WTC11 (cell line): ENCODE data around the gene CARM1. TPM values are rescaled to one million over a fixed set of nuclear protein-coding genes. Genes with fewer than 3 reads are reported as not detected.
A peak's percentile ranks its signal among the peaks of the same experiment; 100 is the strongest.

Source experiments
- ATAC-seq: fragments of 200-7000 bp; cut with Tn5 transposase; 2 replicates; pipeline ENCODE4 v1.10.0; 2021; ENCODE audit warnings: mild to moderate bottlenecking, moderate library complexity
- CTCF ChIA-PET: fragments of 300-600 bp; sonication (Branson Sonifier 250); formaldehyde crosslinking; loops from one replicate; lab custom pipeline; 2021; ENCODE audit warnings: antibody characterized with exemption; lab: Charles Lee
- POLR2A ChIA-PET: fragments of 350-600 bp; sonication (Branson Sonifier 250); formaldehyde crosslinking; loops from one replicate; lab custom pipeline; 2021; ENCODE audit warnings: antibody characterized with exemption; lab: Charles Lee
- DNase-seq: peaks from one replicate; pipeline ENCODE4 v3.0.0; 2021; ENCODE audit warnings: low spot score
- H3K27ac Mint-ChIP-seq: 2 replicates; pipeline ENCODE4 v1.8.0; 2021; ENCODE audit warnings: mixed read lengths
- H3K27me3 Mint-ChIP-seq: 2 replicates; pipeline ENCODE4 v1.8.0; 2021; ENCODE audit warnings: low read depth, mild to moderate bottlenecking, moderate library complexity, mixed read lengths
- H3K36me3 Mint-ChIP-seq: 2 replicates; pipeline ENCODE4 v1.8.0; 2021; ENCODE audit warnings: mixed read lengths
- H3K4me1 Mint-ChIP-seq: 2 replicates; pipeline ENCODE4 v1.8.0; 2022; ENCODE audit warnings: mixed read lengths
- H3K4me3 Mint-ChIP-seq: 2 replicates; pipeline ENCODE4 v1.8.0; 2021; ENCODE audit warnings: mild to moderate bottlenecking, moderate library complexity, mixed read lengths
- H3K9me3 Mint-ChIP-seq: 2 replicates; pipeline ENCODE4 v1.8.0; 2021; ENCODE audit warnings: mixed read lengths
- AFF4 ChIP-seq: sonication (generic); formaldehyde crosslinking; IDR thresholded peaks from 2 replicates; pipeline ENCODE4 v1.8.1; 2023; ENCODE audit warnings: mild to moderate bottlenecking, missing genetic modification reagents, borderline replicate concordance
- ATF2 ChIP-seq: sonication (generic); formaldehyde crosslinking; IDR thresholded peaks from 2 replicates; pipeline ENCODE4 v1.8.1; 2022; ENCODE audit warnings: low read depth, missing genetic modification reagents, borderline replicate concordance
- CDX4 ChIP-seq: fragments of 250-450 bp; sonication (Bioruptor Pico); IDR thresholded peaks from 2 replicates; pipeline ENCODE4 v1.9.0; 2021; ENCODE audit warnings: moderate library complexity, mild to moderate bottlenecking, inconsistent platforms, borderline replicate concordance
- CREM ChIP-seq: sonication (generic); formaldehyde crosslinking; IDR thresholded peaks from 2 replicates; pipeline ENCODE4 v1.8.1; 2022; ENCODE audit warnings: mild to moderate bottlenecking, missing genetic modification reagents, moderate library complexity
- ETV6 ChIP-seq: sonication (generic); formaldehyde crosslinking; IDR thresholded peaks from 2 replicates; pipeline ENCODE4 v1.8.1; 2022; ENCODE audit warnings: mild to moderate bottlenecking, missing genetic modification reagents
- FOXP1 ChIP-seq: sonication (generic); formaldehyde crosslinking; IDR thresholded peaks from 2 replicates; pipeline ENCODE4 v1.8.0; 2022; ENCODE audit warnings: missing genetic modification reagents, mild to moderate bottlenecking, moderate library complexity, borderline replicate concordance
- GABPB1 ChIP-seq: sonication (generic); formaldehyde crosslinking; IDR thresholded peaks from 2 replicates; pipeline ENCODE4 v1.8.1; 2023; ENCODE audit warnings: mild to moderate bottlenecking, missing genetic modification reagents
- GTF2I ChIP-seq: fragments of 250-450 bp; sonication (Bioruptor Pico); conservative IDR thresholded peaks from 2 replicates; pipeline ENCODE4 v1.4.0; 2021; ENCODE audit warnings: mild to moderate bottlenecking
- JAZF1 ChIP-seq: fragments of 250-450 bp; sonication (Bioruptor Pico); IDR thresholded peaks from 2 replicates; pipeline ENCODE4 v1.9.0; 2021; ENCODE audit warnings: moderate library complexity, mild to moderate bottlenecking, inconsistent platforms
- NFE2L1 ChIP-seq: sonication (generic); formaldehyde crosslinking; IDR thresholded peaks from 2 replicates; pipeline ENCODE4 v1.8.1; 2023; ENCODE audit warnings: missing genetic modification reagents
- NFYB ChIP-seq: sonication (generic); formaldehyde crosslinking; conservative IDR thresholded peaks from 2 replicates; pipeline ENCODE4 v1.8.0; 2022; ENCODE audit warnings: low read depth, missing genetic modification reagents
- OVOL2 ChIP-seq: fragments of 250-450 bp; sonication (Bioruptor Pico); IDR thresholded peaks from 2 replicates; pipeline ENCODE4 v1.9.0; 2021; ENCODE audit warnings: mild to moderate bottlenecking, borderline replicate concordance
- PRRX2 ChIP-seq: fragments of 250-450 bp; sonication (Bioruptor Pico); IDR thresholded peaks from 2 replicates; pipeline ENCODE4 v1.8.0; 2021; ENCODE audit warnings: mild to moderate bottlenecking
- SMAD4 ChIP-seq: sonication (generic); formaldehyde crosslinking; IDR thresholded peaks from 2 replicates; pipeline ENCODE4 v1.8.0; 2022; ENCODE audit warnings: mild to moderate bottlenecking, missing genetic modification reagents
- SOX15 ChIP-seq: fragments of 250-450 bp; sonication (Bioruptor Pico); IDR thresholded peaks from 2 replicates; pipeline ENCODE4 v1.9.0; 2021; ENCODE audit warnings: mild to moderate bottlenecking
- SP1 ChIP-seq: sonication (generic); formaldehyde crosslinking; conservative IDR thresholded peaks from 2 replicates; pipeline ENCODE4 v1.8.1; 2022; ENCODE audit warnings: missing genetic modification reagents
- TEAD4 ChIP-seq: sonication (generic); formaldehyde crosslinking; IDR thresholded peaks from 2 replicates; pipeline ENCODE4 v1.8.0; 2022; ENCODE audit warnings: mild to moderate bottlenecking, missing genetic modification reagents
- TP53 ChIP-seq: sonication (generic); formaldehyde crosslinking; IDR thresholded peaks from 2 replicates; pipeline ENCODE4 v1.8.1; 2023; ENCODE audit warnings: mild to moderate bottlenecking, missing genetic modification reagents
- ZBTB21 ChIP-seq: sonication (generic); formaldehyde crosslinking; IDR thresholded peaks from 2 replicates; pipeline ENCODE4 v1.8.1; 2023; ENCODE audit warnings: mild to moderate bottlenecking, missing genetic modification reagents, borderline replicate concordance
- ZNF219 ChIP-seq: sonication (generic); formaldehyde crosslinking; IDR thresholded peaks from 2 replicates; pipeline ENCODE4 v1.8.0; 2023; ENCODE audit warnings: missing genetic modification reagents, mild to moderate bottlenecking, borderline replicate concordance
- ZSCAN18 ChIP-seq: fragments of 250-450 bp; sonication (Bioruptor Pico); IDR thresholded peaks from 2 replicates; pipeline ENCODE4 v2.1.2; 2022; ENCODE audit warnings: mild to moderate bottlenecking, moderate library complexity
- total RNA-seq: library from RNA; stranded (reverse); gene quantifications from 3 replicates; pipeline ENCODE4 v1.2.3, GENCODE V29; 2021

CARM1 gene
- total RNA-seq, 1 experiment from 2014 or later, result 125 TPM

- no peak for ATAC-seq
- POLR2A ChIA-PET, result interaction anchor here (0.7 kb wide), 1 partner anchor 32 kb away, joined by 3 read pairs; no protein-coding TSS in a partner anchor
- H3K4me3 Mint-ChIP-seq, result no peak overlapping the region
Measured at GRCh38 chr19:10838377-10838776, 33.0 kb upstream of the CARM1 start.

GRCh38 chr19:10839114-10840050 lies 32.0 kb upstream of the CARM1 start:
- no peak overlapping the region for H3K4me3 Mint-ChIP-seq
- H3K9me3 Mint-ChIP-seq, result peaks cover 29% of the 10 kb centered on the region
- H3K27ac Mint-ChIP-seq, result no peak overlapping the region
- TF ChIP-seq NFE2L1 (no peak), GABPB1 (no peak), AFF4 (CRISPR knock-in tag) (no peak), SP1 (CRISPR knock-in tag) (no peak), PRRX2 (CRISPR knock-in tag) (no peak), CREM (CRISPR knock-in tag) (no peak), OVOL2 (CRISPR knock-in tag) (no peak), TP53 (CRISPR knock-in tag) (no peak), GTF2I (CRISPR knock-in tag) (no peak), TEAD4 (no peak), FOXP1 (CRISPR knock-in tag) (no peak), ZNF219 (CRISPR knock-in tag) (no peak), ATF2 (CRISPR knock-in tag) (no peak), ZBTB21 (no peak), CDX4 (CRISPR knock-in tag) (no peak), ETV6 (CRISPR knock-in tag) (no peak)
- peaks cover 13% of the 10 kb centered on the region for H3K4me1 Mint-ChIP-seq
- ChIA-PET POLR2A (interaction anchor here (0.7 kb wide), 2 partner anchors 31 to 111 kb away, joined by 3 to 5 read pairs; no protein-coding TSS in a partner anchor), CTCF (interaction anchor here (0.8 to 8.0 kb wide), 5 partner anchors 17 to 195 kb away, joined by 4 to 135 read pairs (median 9); no protein-coding TSS in a partner anchor)
- no peak for DNase-seq
- no peak for ATAC-seq
- H3K36me3 Mint-ChIP-seq, result peaks cover 4% of the 10 kb centered on the region; the same call in 1 of the 2 replicates
- H3K27me3 Mint-ChIP-seq, result peaks cover 28% of the 10 kb centered on the region

More at GRCh38 chr19:10838377-10838776, 33.0 kb upstream of the CARM1 start:
- Mint-ChIP-seq H3K9me3 (peaks cover 29% of the 10 kb centered on the region), H3K36me3 (peaks cover 8% of the 10 kb centered on the region; the same call in 1 of the 2 replicates), H3K27me3 (peaks cover 28% of the 10 kb centered on the region), H3K4me1 (peaks cover 13% of the 10 kb centered on the region), H3K27ac (0 out of 2 replicates have a peak overlapping the region, but pooled peaks have one; percentile 6)
- no peak for DNase-seq
- TF ChIP-seq TEAD4 (no peak), SOX15 (CRISPR knock-in tag) (no peak), NFYB (CRISPR knock-in tag) (no peak), ZSCAN18 (no peak), JAZF1 (CRISPR knock-in tag) (no peak), SMAD4 (CRISPR knock-in tag) (no peak)
- CTCF ChIA-PET, result interaction anchor here (1.6 to 8.0 kb wide), 4 partner anchors 18 to 33 kb away, joined by 4 to 135 read pairs (median 12); no protein-coding TSS in a partner anchor
